LNCaP clone FGC (cell line): Measurements from ENCODE around the gene DYRK4.
A peak's percentile ranks its signal among the peaks of the same experiment; 100 is the strongest.

ENCODE experiments used
- DNase-seq: peaks from one replicate; pipeline ENCODE4 v3.0.0-alpha.2; 2011; ENCODE audit warnings: low read depth
- H3K4me3 ChIP-seq: 2 replicates; pipeline ENCODE4 v1.5.1; 2011; ENCODE audit warnings: mild to moderate bottlenecking, low read depth, low read length, control low read depth
- CTCF ChIP-seq: IDR thresholded peaks from 2 replicates; pipeline ENCODE4 v1.5.1; 2012; ENCODE audit warnings: mild to moderate bottlenecking; ENCODE audit not compliant: control insufficient read depth, insufficient read depth; ENCODE audit errors: extremely low read depth

The DYRK4 gene

DNA sequence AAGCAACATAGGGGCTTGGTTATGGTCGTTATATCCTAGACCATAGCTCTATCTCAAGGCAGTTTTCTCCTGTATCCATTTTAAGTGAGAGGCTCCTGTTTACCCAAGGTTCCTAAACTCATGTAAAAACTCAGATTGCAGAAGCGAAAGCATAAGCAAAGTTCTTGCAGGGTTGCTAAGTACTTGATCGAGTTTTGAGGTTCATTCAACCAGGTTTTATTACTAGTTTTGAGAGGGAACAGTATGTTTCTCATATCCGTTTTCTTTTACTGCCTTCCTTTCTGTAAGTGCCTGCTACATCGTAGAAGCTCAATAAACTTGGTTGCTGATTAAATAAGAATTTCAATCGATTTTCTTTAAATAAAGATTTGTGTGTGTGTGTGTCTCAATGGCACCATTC lies 81.7 kb downstream of the DYRK4 start:
- no peak for DNase-seq
- no peak for TF ChIP-seq CTCF
- no peak overlapping the region for H3K4me3 ChIP-seq

GRCh38 chr12:4645023-4645422 lies 83.0 kb downstream of the DYRK4 start:
- TF ChIP-seq CTCF: no peak
- DNase-seq: no peak
- no peak overlapping the region for H3K4me3 ChIP-seq

GRCh38 chr12:4648104-4648500 lies 86.1 kb downstream of the DYRK4 start:
- peak overlapping the region; percentile 93 for H3K4me3 ChIP-seq
- no peak for TF ChIP-seq CTCF
- DNase-seq: no peak

DNA sequence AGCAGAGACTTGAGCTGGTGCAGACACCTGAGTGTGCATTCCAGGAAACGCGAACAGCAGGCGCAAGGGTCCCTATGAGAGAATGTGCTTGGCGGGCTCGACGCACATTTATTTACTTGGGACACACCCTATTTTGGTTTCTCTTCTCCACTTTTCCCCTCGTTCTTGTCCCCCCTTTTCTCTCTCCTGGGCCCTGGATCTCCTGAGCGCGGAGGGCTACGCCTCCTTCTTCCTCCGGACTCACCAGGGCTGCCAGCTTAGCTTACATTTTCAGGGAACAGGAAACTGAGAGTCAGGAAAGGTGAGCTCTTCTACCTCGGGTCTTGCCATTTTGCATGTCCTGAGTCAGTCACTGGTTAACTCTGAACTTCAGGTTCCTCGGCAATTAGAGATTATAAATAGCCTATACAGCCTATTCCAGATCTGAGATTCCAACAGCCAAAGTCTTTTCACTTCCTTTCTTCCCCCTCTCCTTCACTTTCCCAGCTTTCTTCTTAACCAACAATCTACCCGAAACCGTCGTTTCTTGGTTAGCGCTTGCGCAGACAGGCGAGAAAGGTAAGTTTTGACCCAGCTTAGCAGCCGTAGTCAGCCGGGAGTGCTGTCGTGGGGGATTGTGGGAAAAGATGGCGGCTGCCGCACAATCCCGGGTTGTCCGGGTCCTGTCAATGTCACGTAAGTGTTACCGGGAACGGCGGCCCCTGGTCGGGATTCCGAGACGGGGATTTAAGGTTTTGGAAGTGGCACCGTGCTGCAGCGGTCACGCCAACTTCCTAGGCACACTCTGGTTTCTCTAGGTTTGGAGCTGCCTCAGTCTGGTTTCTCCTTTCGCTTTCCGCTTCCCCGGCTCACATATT lies 86.7 kb downstream of the DYRK4 start, which contains the start of the genes AKAP3 and NDUFA9:
TSS of gene AKAP3 (minus strand) at position 551 of the 857 bp plus-strand sequence. CDS start 10,855 bp downstream, outside the sequence.
TSS of gene NDUFA9 (plus strand) at position 614 of the 857 bp plus-strand sequence. CDS start at position 627, 13 bp downstream.
- no peak for TF ChIP-seq CTCF
- peak; percentile 61 for DNase-seq
- peak within 1 kb of the TSS; percentile 93 for H3K4me3 ChIP-seq

- peak overlapping the region; percentile 93 for H3K4me3 ChIP-seq
- no peak for DNase-seq
- no peak for TF ChIP-seq CTCF
These were observed 87.3 kb downstream of the DYRK4 start for GRCh38 chr12:4649358-4649661.

- H3K4me3 ChIP-seq: no peak overlapping the region
- no peak for DNase-seq
- no peak for TF ChIP-seq CTCF
These were observed 91.2 kb downstream of the DYRK4 start for GRCh38 chr12:4653257-4653656.

GRCh38 chr12:4653691-4654090 lies 91.7 kb downstream of the DYRK4 start:
- no peak for TF ChIP-seq CTCF
- no peak for DNase-seq
- no peak overlapping the region for H3K4me3 ChIP-seq
